ENCODE results near the gene SNAI1. TPM values are rescaled to one million over a fixed set of nuclear protein-coding genes. Genes with fewer than 3 reads are reported as not detected.
A peak's percentile ranks its signal among the peaks of the same experiment; 100 is the strongest.

Gene SNAI1
- total and polyA plus RNA-seq, 2 donors (not counting 1 experiment from before 2014, with no cell fraction given): 0.66 to 1.4 TPM

DNA sequence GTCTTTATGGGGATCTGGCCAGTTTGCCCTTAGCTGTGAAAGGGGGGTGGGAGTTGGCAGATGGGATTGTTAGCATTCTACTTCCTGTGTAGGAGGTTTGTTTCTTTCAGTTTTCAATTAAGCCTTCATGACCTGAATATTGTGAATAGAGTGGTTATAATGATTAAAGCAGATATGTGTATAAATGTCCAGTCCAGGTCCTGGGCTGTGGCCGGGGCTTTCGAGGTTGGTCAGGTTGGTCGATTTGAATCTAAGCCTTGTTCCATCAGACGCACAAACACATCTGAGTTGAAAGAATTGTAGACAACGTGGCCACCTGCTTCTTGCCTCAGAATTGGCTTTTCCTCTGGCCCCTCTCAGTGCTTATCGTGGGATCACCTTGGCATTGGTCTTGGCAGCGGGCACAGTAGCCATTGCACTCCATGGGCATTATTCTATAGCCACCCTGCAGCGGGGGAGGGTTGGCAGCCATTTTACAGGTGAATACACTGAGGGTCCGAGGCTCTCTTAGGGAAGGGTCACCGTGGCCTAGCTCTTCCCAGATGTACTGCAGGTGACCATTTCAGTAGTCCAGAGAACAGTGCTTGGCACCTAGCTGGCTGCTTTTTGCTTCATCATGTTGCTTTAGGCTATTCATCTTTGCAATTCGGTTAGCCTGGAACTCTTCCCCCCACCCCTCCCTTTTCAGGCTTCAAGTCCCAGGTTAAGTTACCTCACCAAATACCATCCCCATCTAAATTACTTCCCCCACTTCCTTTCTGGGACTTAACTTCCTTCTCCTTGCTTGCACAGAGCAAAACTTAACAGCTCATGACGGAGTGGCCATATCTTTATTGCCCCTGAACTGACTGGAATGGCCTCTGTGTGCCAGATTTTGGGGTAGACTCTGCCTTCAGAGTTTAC lies 45.5 kb upstream of the SNAI1 start:
- H3K4me2 ChIP-seq (ENCODE audit: extremely low read depth, insufficient read depth, low read length): peak overlapping the region; percentile 76
- H3K27me3 ChIP-seq (ENCODE audit: control insufficient read depth, insufficient read depth, low read length): no peaks in the 10 kb centered on the region
- H3K36me3 ChIP-seq (ENCODE audit: control insufficient read depth, insufficient read depth, low read length): peaks cover 5% of the 10 kb centered on the region
- peak overlapping the region; percentile 94 for H3K9ac ChIP-seq (ENCODE audit: insufficient read depth, low read length)
- H3K9me3 ChIP-seq (ENCODE audit: control insufficient read depth, insufficient read depth, low read depth, low read length): no peaks in the 10 kb centered on the region
- H2AFZ ChIP-seq (ENCODE audit: low read length): no peak overlapping the region
- peak overlapping the region; percentile 91 for H3K27ac ChIP-seq (ENCODE audit: insufficient read depth, low read length)
- peak in 1 of 2 donors; percentile 20 for DNase-seq (ENCODE audit: low read depth in 2 of 2)
- H4K20me1 ChIP-seq (ENCODE audit: control insufficient read depth, extremely low read depth, insufficient read depth, low read length): no peaks in the 10 kb centered on the region
- no peak for TF ChIP-seq EZH2 (IDR thresholded peaks at IDR 0.05; ENCODE audit: low read length, missing control alignments)
- no peak for TF ChIP-seq CTCF (conservative IDR thresholded peaks at IDR 0.05 in 1 of 2, IDR thresholded peaks at IDR 0.05 in 1 of 2; ENCODE audit: low read depth in 1 of 2, low read length in 2 of 2)
- peaks cover 59% of the 10 kb centered on the region for H3K79me2 ChIP-seq (ENCODE audit: control insufficient read depth, insufficient read depth, low read length)
- peak overlapping the region; percentile 92 to 98 (median 98) for H3K4me3 ChIP-seq (replicated peaks in 1 of 4; ENCODE audit: control extremely low read depth in 1 of 4, insufficient read depth in 1 of 4, low read depth in 3 of 4, low read length in 4 of 4)
- H3K4me1 ChIP-seq (ENCODE audit: control insufficient read depth, extremely low read depth, insufficient read depth, low read length): peaks cover 11% of the 10 kb centered on the region

DNA sequence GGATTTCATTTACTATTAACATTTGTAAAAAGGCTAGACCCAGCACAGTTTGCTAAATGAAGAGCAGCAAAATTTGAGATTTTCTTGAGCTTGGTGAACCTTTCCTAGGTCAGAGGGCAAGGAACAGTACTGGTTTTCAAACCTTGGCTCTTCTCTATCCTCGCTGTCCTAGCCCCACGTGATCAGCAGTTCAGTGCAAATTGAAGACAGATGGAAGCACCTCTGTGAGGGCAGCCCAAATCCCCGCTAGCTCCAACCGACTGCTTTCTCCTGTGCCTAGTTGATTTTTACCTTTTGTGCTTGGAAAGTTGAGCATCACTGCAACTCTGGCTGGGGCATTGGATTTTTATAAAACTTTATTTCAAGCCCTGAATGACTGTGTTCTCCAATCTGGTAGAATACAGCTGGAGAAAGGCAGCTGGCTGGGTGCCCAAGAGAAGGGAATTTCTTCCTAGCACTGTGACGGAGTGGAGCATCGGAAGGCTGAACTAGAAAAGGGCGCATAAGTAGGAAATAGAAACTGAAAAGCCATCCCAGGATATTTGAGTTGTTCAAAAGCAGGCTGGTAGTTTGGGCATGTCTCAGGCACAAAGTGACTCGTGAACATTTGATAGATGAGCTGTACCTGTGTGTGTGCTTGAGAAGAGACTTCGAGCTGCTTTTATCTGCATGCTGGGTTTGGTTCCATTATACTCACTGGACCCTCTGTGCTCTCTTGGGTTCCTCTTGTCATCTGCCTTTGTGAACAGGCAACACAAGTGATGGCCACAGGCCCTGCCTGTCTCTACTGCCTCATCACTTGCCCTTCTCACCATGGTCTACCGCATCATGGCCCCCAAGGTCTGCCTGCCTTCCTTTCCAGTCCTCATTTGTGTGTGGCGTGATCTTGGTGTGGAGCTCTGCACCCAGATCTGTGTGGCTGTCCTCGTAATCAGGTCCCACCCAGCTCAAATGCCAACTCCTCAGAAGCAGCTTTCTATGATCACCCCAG lies 44.3 kb upstream of the SNAI1 start:
- H4K20me1 ChIP-seq (ENCODE audit: control insufficient read depth, extremely low read depth, insufficient read depth, low read length): no peaks in the 10 kb centered on the region

More for the DNA sequence above, 44.3 kb upstream of the SNAI1 start:
- no peak overlapping the region for H2AFZ ChIP-seq (ENCODE audit: low read length)
- peak overlapping the region; percentile 76 for H3K27ac ChIP-seq (ENCODE audit: insufficient read depth, low read length)
- H3K4me2 ChIP-seq (ENCODE audit: extremely low read depth, insufficient read depth, low read length): peak overlapping the region; percentile 76
- no peak overlapping the region for H3K9ac ChIP-seq (ENCODE audit: insufficient read depth, low read length)
- peak overlapping the region; percentile 44 to 98 (median 94) for H3K4me3 ChIP-seq (replicated peaks in 1 of 4; ENCODE audit: control extremely low read depth in 1 of 4, insufficient read depth in 1 of 4, low read depth in 3 of 4, low read length in 4 of 4)
- TF ChIP-seq EZH2 (IDR thresholded peaks at IDR 0.05; ENCODE audit: low read length, missing control alignments) (no peak), CTCF (conservative IDR thresholded peaks at IDR 0.05 in 1 of 2, IDR thresholded peaks at IDR 0.05 in 1 of 2; ENCODE audit: low read depth in 1 of 2, low read length in 2 of 2) (no peak)
- H3K27me3 ChIP-seq (ENCODE audit: control insufficient read depth, insufficient read depth, low read length): no peaks in the 10 kb centered on the region
- H3K9me3 ChIP-seq (ENCODE audit: control insufficient read depth, insufficient read depth, low read depth, low read length): no peaks in the 10 kb centered on the region
- peaks cover 70% of the 10 kb centered on the region for H3K79me2 ChIP-seq (ENCODE audit: control insufficient read depth, insufficient read depth, low read length)
- H3K4me1 ChIP-seq (ENCODE audit: control insufficient read depth, extremely low read depth, insufficient read depth, low read length): peaks cover 11% of the 10 kb centered on the region
- peak; percentile 71 to 80 for DNase-seq (ENCODE audit: low read depth in 2 of 2)
- H3K36me3 ChIP-seq (ENCODE audit: control insufficient read depth, insufficient read depth, low read length): peaks cover 5% of the 10 kb centered on the region
